Mesenchymal stem cell (in vitro differentiated cells and primary cell): ENCODE measurements around the gene PTPRE.

ENCODE experiments used
- DNase-seq: peaks from one replicate; pipeline ENCODE4 v3.0.0-alpha.2; 2013
- H2AFZ ChIP-seq: one replicate; pipeline ENCODE4 v1.6.1; 2013; ENCODE audit warnings: low read depth, mild to moderate bottlenecking, control low read depth, inconsistent platforms, low read length, moderate library complexity
- H2AK5ac ChIP-seq: 2 replicates; pipeline ENCODE4 v1.6.1; 2013; ENCODE audit warnings: low read length, moderate library complexity, mild to moderate bottlenecking, inconsistent platforms; ENCODE audit not compliant: severe bottlenecking
- H2BK120ac ChIP-seq: one replicate; pipeline ENCODE4 v1.6.1; 2013; ENCODE audit warnings: low read depth, mild to moderate bottlenecking, inconsistent platforms, low read length, moderate library complexity
- H2BK12ac ChIP-seq, 2 experiments: one replicate each; pipeline ENCODE4 v1.6.1; 2013; ENCODE audit warnings: inconsistent platforms in 2 of 2, low read length in 2 of 2, mild to moderate bottlenecking in 2 of 2, moderate library complexity in 2 of 2, control low read depth in 1 of 2
- H2BK15ac ChIP-seq: one replicate; pipeline ENCODE4 v1.6.1; 2013; ENCODE audit warnings: mild to moderate bottlenecking, low read depth, inconsistent platforms; ENCODE audit not compliant: poor library complexity, severe bottlenecking
- H2BK5ac ChIP-seq: 2 replicates; pipeline ENCODE4 v1.6.1; 2013; ENCODE audit warnings: low read depth, mild to moderate bottlenecking, low read length, control low read depth, inconsistent platforms; ENCODE audit not compliant: poor library complexity, severe bottlenecking
- H3K14ac ChIP-seq, 2 experiments: one replicate each; pipeline ENCODE4 v1.6.1; 2013; ENCODE audit warnings: inconsistent platforms in 2 of 2, low read length in 2 of 2, control low read depth in 1 of 2, mild to moderate bottlenecking in 1 of 2, moderate library complexity in 1 of 2
- H3K18ac ChIP-seq, 2 experiments: one replicate each; pipeline ENCODE4 v1.6.1; 2013; ENCODE audit warnings: inconsistent platforms in 2 of 2, low read length in 2 of 2, control low read depth in 1 of 2, low read depth in 1 of 2, mild to moderate bottlenecking in 1 of 2
- H3K23ac ChIP-seq, 2 experiments: one replicate each; pipeline ENCODE4 v1.6.1; 2013; ENCODE audit warnings: inconsistent platforms in 2 of 2, low read length in 2 of 2, mild to moderate bottlenecking in 2 of 2, moderate library complexity in 2 of 2, control low read depth in 1 of 2
- H3K27ac ChIP-seq: 2 replicates; pipeline ENCODE4 v1.5.1; 2013; ENCODE audit warnings: mild to moderate bottlenecking, moderate library complexity, low read length, control low read depth, inconsistent platforms; ENCODE audit not compliant: poor library complexity, severe bottlenecking
- H3K27me3 ChIP-seq, 2 experiments: 2 replicates each; pipeline versions ENCODE4 v1.6.1 to v1.7.0; 2013; ENCODE audit warnings: low read length in 2 of 2, mild to moderate bottlenecking in 2 of 2, moderate library complexity in 2 of 2, control low read depth in 1 of 2, inconsistent platforms in 1 of 2; ENCODE audit not compliant: control insufficient read depth in 1 of 2, insufficient read depth in 1 of 2
- H3K36me3 ChIP-seq, 2 experiments: 2 replicates each; pipeline versions ENCODE4 v1.6.1 to v1.7.0; 2013; ENCODE audit warnings: low read length in 2 of 2, control low read depth in 1 of 2, inconsistent platforms in 1 of 2, low read depth in 1 of 2, mild to moderate bottlenecking in 1 of 2; ENCODE audit not compliant: insufficient read depth in 2 of 2, control insufficient read depth in 1 of 2
- H3K4ac ChIP-seq, 2 experiments: one replicate each; pipeline ENCODE4 v1.6.1; 2013; ENCODE audit warnings: inconsistent platforms in 2 of 2, low read length in 2 of 2, mild to moderate bottlenecking in 2 of 2, moderate library complexity in 2 of 2, control low read depth in 1 of 2, low read depth in 1 of 2
- H3K4me1 ChIP-seq: 2 replicates; pipeline ENCODE4 v1.6.1; 2013; ENCODE audit warnings: low read depth, low read length, control low read depth; ENCODE audit not compliant: control insufficient read depth, insufficient read depth
- H3K4me2 ChIP-seq: 2 replicates; pipeline ENCODE4 v1.6.1; 2013; ENCODE audit warnings: low read length, mild to moderate bottlenecking, inconsistent platforms; ENCODE audit not compliant: poor library complexity, severe bottlenecking
- H3K4me3 ChIP-seq, 2 experiments: 2 replicates each; pipeline versions ENCODE4 v1.5.1 to v1.7.0; 2013; ENCODE audit warnings: low read length in 2 of 2, mild to moderate bottlenecking in 2 of 2, control low read depth in 1 of 2, low read depth in 1 of 2; ENCODE audit not compliant: insufficient read depth in 1 of 2
- H3K79me1 ChIP-seq: replicated peaks from 2 replicates; pipeline ENCODE4 v1.6.1; 2013; ENCODE audit warnings: mild to moderate bottlenecking, control low read depth, low read length, inconsistent platforms; ENCODE audit not compliant: poor library complexity, severe bottlenecking
- H3K9ac ChIP-seq: 2 replicates; pipeline ENCODE4 v1.7.0; 2013; ENCODE audit warnings: mild to moderate bottlenecking, low read length, moderate library complexity
- H3K9me3 ChIP-seq: 2 replicates; pipeline ENCODE4 v1.7.0; 2013; ENCODE audit warnings: mild to moderate bottlenecking, low read length; ENCODE audit not compliant: control insufficient read depth
- H4K8ac ChIP-seq: one replicate; pipeline ENCODE4 v1.6.1; 2013; ENCODE audit warnings: inconsistent platforms, mild to moderate bottlenecking, low read length, moderate library complexity
- H4K91ac ChIP-seq: one replicate; pipeline ENCODE4 v1.6.1; 2013; ENCODE audit warnings: mild to moderate bottlenecking, low read length, inconsistent platforms
- WGBS: methylation state at CpG from one replicate; pipeline ENCODE4 v1.1.7; 2013; ENCODE audit warnings: mixed read lengths; 5-methylcytosine and 5-hydroxymethylcytosine counted together

PTPRE gene

GRCh38 chr10:128024426-128024825 lies 117.5 kb downstream of the PTPRE start:
- Histone ChIP-seq H4K91ac (no peak overlapping the region), H2BK15ac (no peak overlapping the region), H2BK120ac (no peak overlapping the region), H3K79me1 (no peaks in the 10 kb centered on the region), H3K27me3 (no peaks in the 10 kb centered on the region), H2AK5ac (no peak overlapping the region), H3K18ac (no peak overlapping the region), H3K4me1 (peaks cover 11% of the 10 kb centered on the region), H3K4ac (no peak overlapping the region), H3K9me3 (no peaks in the 10 kb centered on the region), H3K4me2 (no peak overlapping the region), H2AFZ (no peak overlapping the region), H3K36me3 (no peaks in the 10 kb centered on the region), H3K9ac (no peak overlapping the region), H3K14ac (no peak overlapping the region), H4K8ac (no peak overlapping the region), H3K4me3 (no peak overlapping the region), H3K23ac (no peak overlapping the region), H2BK12ac (no peak overlapping the region), H3K27ac (no peak overlapping the region), H2BK5ac (no peak overlapping the region)
- WGBS: 73% methylated on average over 8 of the region's 8 CpGs
- DNase-seq: no peak

GRCh38 chr10:128025437-128025836 lies 118.5 kb downstream of the PTPRE start:
- H3K14ac ChIP-seq: peak overlapping the region in 1 of 2 experiments; percentile 45
- H3K36me3 ChIP-seq: peaks cover 0 to 2% of the 10 kb centered on the region in 2 experiments
- no peak overlapping the region for H3K9ac ChIP-seq
- no peaks in the 10 kb centered on the region for H3K27me3 ChIP-seq
- no peak overlapping the region for H3K4ac ChIP-seq
- H2BK120ac ChIP-seq: no peak overlapping the region
- no peak overlapping the region for H2BK15ac ChIP-seq
- H3K23ac ChIP-seq: no peak overlapping the region
- no peak for DNase-seq
- no peak overlapping the region for H2AK5ac ChIP-seq
- 86% methylated on average over 8 of the region's 8 CpGs for WGBS
- H3K4me1 ChIP-seq: peaks cover 11% of the 10 kb centered on the region
- no peaks in the 10 kb centered on the region for H3K9me3 ChIP-seq
- H2AFZ ChIP-seq: no peak overlapping the region
- no peaks in the 10 kb centered on the region for H3K79me1 ChIP-seq
- no peak overlapping the region for H3K4me3 ChIP-seq
- H3K4me2 ChIP-seq: no peak overlapping the region
- no peak overlapping the region for H4K91ac ChIP-seq
- no peak overlapping the region for H4K8ac ChIP-seq
- H2BK12ac ChIP-seq: no peak overlapping the region
- no peak overlapping the region for H2BK5ac ChIP-seq
- H3K27ac ChIP-seq: no peak overlapping the region
- H3K18ac ChIP-seq: no peak overlapping the region

- Histone ChIP-seq H2AFZ (no peak overlapping the region), H3K4me3 (no peak overlapping the region), H3K14ac (no peak overlapping the region)
Observed at GRCh38 chr10:128025951-128026350, 119.0 kb downstream of the PTPRE start.

GRCh38 chr10:128026615-128027300 lies 119.9 kb downstream of the PTPRE start:
- H3K36me3 ChIP-seq: peaks cover 0 to 2% of the 10 kb centered on the region in 2 experiments
- no peak overlapping the region for H3K18ac ChIP-seq
- no peak for DNase-seq
- no peak overlapping the region for H3K4me3 ChIP-seq
- H3K4ac ChIP-seq: no peak overlapping the region
- H3K79me1 ChIP-seq: no peaks in the 10 kb centered on the region
- no peaks in the 10 kb centered on the region for H3K9me3 ChIP-seq
- H3K4me1 ChIP-seq: peaks cover 11% of the 10 kb centered on the region
- H4K91ac ChIP-seq: no peak overlapping the region
- no peak overlapping the region for H2BK12ac ChIP-seq
- WGBS: 90% methylated on average over 3 of the region's 4 CpGs
- no peak overlapping the region for H2AFZ ChIP-seq
- H2BK5ac ChIP-seq: no peak overlapping the region
- H3K14ac ChIP-seq: peak overlapping the region in 1 of 2 experiments; percentile 66
- no peak overlapping the region for H2AK5ac ChIP-seq
- no peak overlapping the region for H2BK120ac ChIP-seq
- H2BK15ac ChIP-seq: no peak overlapping the region
- no peak overlapping the region for H3K9ac ChIP-seq
- H3K23ac ChIP-seq: peak overlapping the region in 1 of 2 experiments; percentile 34
- no peak overlapping the region for H3K4me2 ChIP-seq
- H3K27me3 ChIP-seq: no peaks in the 10 kb centered on the region
- no peak overlapping the region for H4K8ac ChIP-seq
- no peak overlapping the region for H3K27ac ChIP-seq

More at GRCh38 chr10:128025951-128026350, 119.0 kb downstream of the PTPRE start:
- H4K91ac ChIP-seq: no peak overlapping the region
- H3K18ac ChIP-seq: no peak overlapping the region
- no peaks in the 10 kb centered on the region for H3K27me3 ChIP-seq
- no peaks in the 10 kb centered on the region for H3K79me1 ChIP-seq
- no peak overlapping the region for H2BK12ac ChIP-seq
- H4K8ac ChIP-seq: no peak overlapping the region
- peaks cover 0 to 2% of the 10 kb centered on the region in 2 experiments for H3K36me3 ChIP-seq
- H2BK15ac ChIP-seq: no peak overlapping the region
- no peak overlapping the region for H2BK120ac ChIP-seq
- WGBS: 86% methylated on average over 6 of the region's 6 CpGs
- DNase-seq: no peak
- no peaks in the 10 kb centered on the region for H3K9me3 ChIP-seq
- H3K4ac ChIP-seq: no peak overlapping the region
- no peak overlapping the region for H3K27ac ChIP-seq
- H2AK5ac ChIP-seq: no peak overlapping the region
- H3K9ac ChIP-seq: no peak overlapping the region
- H3K4me2 ChIP-seq: no peak overlapping the region
- H3K23ac ChIP-seq: no peak overlapping the region
- H2BK5ac ChIP-seq: no peak overlapping the region
- H3K4me1 ChIP-seq: peaks cover 11% of the 10 kb centered on the region
